Measurements from ENCODE around the gene ZNF398. TPM values are rescaled to one million over a fixed set of nuclear protein-coding genes. Genes with fewer than 3 reads are reported as not detected.

ZNF398 gene
- total and polyA plus RNA-seq, 2 of the 13 experiments (the other 11 are each of a cell fraction or from before 2014, with no cell fraction given), result 3.0 to 8.9 TPM

DNA sequence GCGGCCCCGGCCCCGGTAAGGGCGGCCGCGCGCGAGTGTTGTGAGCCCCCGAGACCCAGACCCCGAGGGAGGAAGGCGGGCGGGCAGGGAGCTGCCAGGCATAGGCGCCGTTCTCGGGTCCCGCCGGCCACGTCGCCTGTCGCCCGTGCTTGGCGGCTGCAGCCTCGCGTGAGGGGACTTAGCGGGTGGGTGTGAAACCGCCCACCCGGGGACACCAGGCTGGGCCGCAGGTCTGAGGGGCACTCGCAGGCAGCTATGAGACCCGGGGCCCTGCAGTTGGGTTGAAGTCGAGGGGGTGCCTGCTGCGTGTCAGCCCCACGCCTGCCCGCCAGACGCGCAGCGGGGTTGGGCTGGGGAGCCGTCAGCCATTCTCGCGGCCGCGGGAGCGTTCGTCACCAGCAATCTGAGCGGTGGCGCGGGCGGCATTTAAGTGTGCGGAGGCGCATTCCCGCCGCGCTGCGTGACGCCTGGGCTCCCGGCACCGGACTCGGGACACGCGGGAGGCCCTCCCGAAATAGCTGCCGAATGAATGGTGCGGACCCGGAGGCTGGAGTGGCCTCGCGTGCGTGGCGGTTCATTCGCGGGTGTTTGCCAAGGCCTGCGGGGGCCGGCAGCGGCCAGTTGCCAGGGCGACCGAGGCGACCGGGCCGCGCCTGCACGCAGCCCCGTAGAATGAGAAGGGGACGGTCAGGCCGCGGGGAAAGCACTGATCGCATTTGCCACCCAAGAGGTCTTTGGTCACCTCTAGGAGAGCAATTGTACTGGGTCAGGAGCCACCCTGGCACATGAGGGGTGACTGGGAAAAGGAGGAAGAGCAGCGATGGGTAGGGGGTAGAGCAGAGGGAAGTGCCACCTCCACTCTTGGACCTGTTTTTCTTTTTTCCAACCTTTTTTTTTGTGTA lies 750 bp downstream of the ZNF398 start (continued):
- TF ChIP-seq HES4 (CRISPR knock-in tag; IDR thresholded peaks at IDR 0.05; ENCODE audit: borderline replicate concordance) (no peak), AKAP8 (CRISPR knock-in tag; IDR thresholded peaks at IDR 0.05) (0 out of 2 replicates have a peak, but pooled peaks have one; percentile 48), ZNF230 (CRISPR knock-in tag; IDR thresholded peaks at IDR 0.05) (0 out of 2 replicates have a peak, but pooled peaks have one; percentile 56), ZFAT (CRISPR knock-in tag; conservative IDR thresholded peaks at IDR 0.05) (no peak), GABPB1 (CRISPR knock-in tag; IDR thresholded peaks at IDR 0.05) (0 out of 2 replicates have a peak, but pooled peaks have one; percentile 60), ZNF552 (CRISPR knock-in tag; IDR thresholded peaks at IDR 0.05; ENCODE audit: borderline replicate concordance) (no peak), ZSCAN12 (CRISPR knock-in tag; IDR thresholded peaks at IDR 0.05) (no peak), MEF2D (CRISPR knock-in tag; IDR thresholded peaks at IDR 0.05) (no peak), ZNF343 (CRISPR knock-in tag; IDR thresholded peaks at IDR 0.05) (0 out of 2 replicates have a peak, but pooled peaks have one; percentile 5), ZNF501 (CRISPR knock-in tag; IDR thresholded peaks at IDR 0.05) (peak; percentile 66; the same call in 1 of the 2 replicates), PTBP1 (IDR thresholded peaks at IDR 0.05; ENCODE audit: low read depth, low read length, poor library complexity, severe bottlenecking) (peak; percentile 93), ZNF891 (CRISPR knock-in tag; IDR thresholded peaks at IDR 0.05) (peak; percentile 73; the same call in 1 of the 2 replicates), MIXL1 (CRISPR knock-in tag; IDR thresholded peaks at IDR 0.05) (no peak)
- TF ChIP-seq, protein P1, sequence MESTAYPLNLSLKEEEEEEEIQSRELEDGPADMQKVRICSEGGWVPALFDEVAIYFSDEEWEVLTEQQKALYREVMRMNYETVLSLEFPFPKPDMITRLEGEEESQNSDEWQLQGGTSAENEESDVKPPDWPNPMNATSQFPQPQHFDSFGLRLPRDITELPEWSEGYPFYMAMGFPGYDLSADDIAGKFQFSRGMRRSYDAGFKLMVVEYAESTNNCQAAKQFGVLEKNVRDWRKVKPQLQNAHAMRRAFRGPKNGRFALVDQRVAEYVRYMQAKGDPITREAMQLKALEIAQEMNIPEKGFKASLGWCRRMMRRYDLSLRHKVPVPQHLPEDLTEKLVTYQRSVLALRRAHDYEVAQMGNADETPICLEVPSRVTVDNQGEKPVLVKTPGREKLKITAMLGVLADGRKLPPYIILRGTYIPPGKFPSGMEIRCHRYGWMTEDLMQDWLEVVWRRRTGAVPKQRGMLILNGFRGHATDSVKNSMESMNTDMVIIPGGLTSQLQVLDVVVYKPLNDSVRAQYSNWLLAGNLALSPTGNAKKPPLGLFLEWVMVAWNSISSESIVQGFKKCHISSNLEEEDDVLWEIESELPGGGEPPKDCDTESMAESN (CRISPR knock-in tag; conservative IDR thresholded peaks at IDR 0.05), result peak; percentile 31; the same call in 1 of the 2 replicates
- TF ChIP-seq, protein P2, sequence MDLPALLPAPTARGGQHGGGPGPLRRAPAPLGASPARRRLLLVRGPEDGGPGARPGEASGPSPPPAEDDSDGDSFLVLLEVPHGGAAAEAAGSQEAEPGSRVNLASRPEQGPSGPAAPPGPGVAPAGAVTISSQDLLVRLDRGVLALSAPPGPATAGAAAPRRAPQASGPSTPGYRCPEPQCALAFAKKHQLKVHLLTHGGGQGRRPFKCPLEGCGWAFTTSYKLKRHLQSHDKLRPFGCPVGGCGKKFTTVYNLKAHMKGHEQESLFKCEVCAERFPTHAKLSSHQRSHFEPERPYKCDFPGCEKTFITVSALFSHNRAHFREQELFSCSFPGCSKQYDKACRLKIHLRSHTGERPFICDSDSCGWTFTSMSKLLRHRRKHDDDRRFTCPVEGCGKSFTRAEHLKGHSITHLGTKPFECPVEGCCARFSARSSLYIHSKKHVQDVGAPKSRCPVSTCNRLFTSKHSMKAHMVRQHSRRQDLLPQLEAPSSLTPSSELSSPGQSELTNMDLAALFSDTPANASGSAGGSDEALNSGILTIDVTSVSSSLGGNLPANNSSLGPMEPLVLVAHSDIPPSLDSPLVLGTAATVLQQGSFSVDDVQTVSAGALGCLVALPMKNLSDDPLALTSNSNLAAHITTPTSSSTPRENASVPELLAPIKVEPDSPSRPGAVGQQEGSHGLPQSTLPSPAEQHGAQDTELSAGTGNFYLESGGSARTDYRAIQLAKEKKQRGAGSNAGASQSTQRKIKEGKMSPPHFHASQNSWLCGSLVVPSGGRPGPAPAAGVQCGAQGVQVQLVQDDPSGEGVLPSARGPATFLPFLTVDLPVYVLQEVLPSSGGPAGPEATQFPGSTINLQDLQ (CRISPR knock-in tag; IDR thresholded peaks at IDR 0.05), result peak; percentile 26; the same call in 1 of the 2 replicates
- TF ChIP-seq, protein P3, sequence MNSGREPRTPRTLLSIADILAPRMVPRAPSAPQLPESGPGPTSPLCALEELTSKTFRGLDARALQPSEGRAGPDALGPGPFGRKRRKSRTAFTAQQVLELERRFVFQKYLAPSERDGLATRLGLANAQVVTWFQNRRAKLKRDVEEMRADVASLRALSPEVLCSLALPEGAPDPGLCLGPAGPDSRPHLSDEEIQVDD (CRISPR knock-in tag; IDR thresholded peaks at IDR 0.05; ENCODE audit: borderline replicate concordance), result peak; percentile 55; the same call in 1 of the 2 replicates
- TF ChIP-seq, protein P4, sequence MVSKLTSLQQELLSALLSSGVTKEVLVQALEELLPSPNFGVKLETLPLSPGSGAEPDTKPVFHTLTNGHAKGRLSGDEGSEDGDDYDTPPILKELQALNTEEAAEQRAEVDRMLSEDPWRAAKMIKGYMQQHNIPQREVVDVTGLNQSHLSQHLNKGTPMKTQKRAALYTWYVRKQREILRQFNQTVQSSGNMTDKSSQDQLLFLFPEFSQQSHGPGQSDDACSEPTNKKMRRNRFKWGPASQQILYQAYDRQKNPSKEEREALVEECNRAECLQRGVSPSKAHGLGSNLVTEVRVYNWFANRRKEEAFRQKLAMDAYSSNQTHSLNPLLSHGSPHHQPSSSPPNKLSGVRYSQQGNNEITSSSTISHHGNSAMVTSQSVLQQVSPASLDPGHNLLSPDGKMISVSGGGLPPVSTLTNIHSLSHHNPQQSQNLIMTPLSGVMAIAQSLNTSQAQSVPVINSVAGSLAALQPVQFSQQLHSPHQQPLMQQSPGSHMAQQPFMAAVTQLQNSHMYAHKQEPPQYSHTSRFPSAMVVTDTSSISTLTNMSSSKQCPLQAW (CRISPR knock-in tag; IDR thresholded peaks at IDR 0.05), result no peak
- TF ChIP-seq, protein P5, sequence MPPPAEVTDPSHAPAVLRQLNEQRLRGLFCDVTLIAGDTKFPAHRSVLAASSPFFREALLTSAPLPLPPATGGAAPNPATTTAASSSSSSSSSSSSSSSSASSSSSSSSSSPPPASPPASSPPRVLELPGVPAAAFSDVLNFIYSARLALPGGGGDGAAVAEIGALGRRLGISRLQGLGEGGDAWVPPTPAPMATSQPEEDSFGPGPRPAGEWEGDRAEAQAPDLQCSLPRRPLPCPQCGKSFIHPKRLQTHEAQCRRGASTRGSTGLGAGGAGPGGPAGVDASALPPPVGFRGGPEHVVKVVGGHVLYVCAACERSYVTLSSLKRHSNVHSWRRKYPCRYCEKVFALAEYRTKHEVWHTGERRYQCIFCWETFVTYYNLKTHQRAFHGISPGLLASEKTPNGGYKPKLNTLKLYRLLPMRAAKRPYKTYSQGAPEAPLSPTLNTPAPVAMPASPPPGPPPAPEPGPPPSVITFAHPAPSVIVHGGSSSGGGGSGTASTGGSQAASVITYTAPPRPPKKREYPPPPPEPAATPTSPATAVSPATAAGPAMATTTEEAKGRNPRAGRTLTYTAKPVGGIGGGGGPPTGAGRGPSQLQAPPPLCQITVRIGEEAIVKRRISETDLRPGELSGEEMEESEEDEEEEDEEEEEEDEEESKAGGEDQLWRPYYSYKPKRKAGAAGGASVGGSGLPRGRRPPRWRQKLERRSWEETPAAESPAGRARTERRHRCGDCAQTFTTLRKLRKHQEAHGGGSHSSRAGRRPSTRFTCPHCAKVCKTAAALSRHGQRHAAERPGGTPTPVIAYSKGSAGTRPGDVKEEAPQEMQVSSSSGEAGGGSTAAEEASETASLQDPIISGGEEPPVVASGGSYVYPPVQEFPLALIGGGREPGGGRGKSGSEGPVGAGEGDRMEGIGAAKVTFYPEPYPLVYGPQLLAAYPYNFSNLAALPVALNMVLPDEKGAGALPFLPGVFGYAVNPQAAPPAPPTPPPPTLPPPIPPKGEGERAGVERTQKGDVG (CRISPR knock-in tag; IDR thresholded peaks at IDR 0.05; ENCODE audit: borderline replicate concordance), result no peak; the same call in 1 of the 2 replicates
